H1 (cell line): ENCODE results near the gene CELF1.

Source experiments
- BRCA1 ChIP-seq: IDR thresholded peaks from 2 replicates; pipeline ENCODE4 v1.6.1; 2012; ENCODE audit warnings: low read depth, low read length, improper control_type of control experiment
- EP300 ChIP-seq, 2 experiments: IDR thresholded peaks; 1 replicate in 1 of 2; 2 replicates in 1 of 2; pipeline ENCODE4 v1.6.1; 2011 to 2012; ENCODE audit warnings: low read depth in 2 of 2, low read length in 2 of 2, mild to moderate bottlenecking in 2 of 2, borderline replicate concordance in 1 of 2, inconsistent platforms in 1 of 2, moderate library complexity in 1 of 2
- POLR2A ChIP-seq, 2 experiments: IDR thresholded peaks; 1 replicate in 1 of 2; 2 replicates in 1 of 2; pipeline ENCODE4 v1.6.1; 2011; ENCODE audit warnings: low read depth in 2 of 2, low read length in 2 of 2, mild to moderate bottlenecking in 2 of 2; ENCODE audit errors: control extremely low read depth in 1 of 2
- POLR2AphosphoS5 ChIP-seq: IDR thresholded peaks from 2 replicates; pipeline ENCODE4 v1.6.1; 2011; ENCODE audit warnings: low read depth, low read length
- RFX5 ChIP-seq: IDR thresholded peaks from 2 replicates; pipeline ENCODE4 v1.6.1; 2011; ENCODE audit warnings: low read depth, low read length, improper control_type of control experiment, borderline replicate concordance
- SRF ChIP-seq: IDR thresholded peaks from 2 replicates; pipeline ENCODE4 v1.6.1; 2011; ENCODE audit warnings: mild to moderate bottlenecking, low read depth, low read length, moderate library complexity
- TF ChIP-seq, protein P1 (sequence below), 3 experiments: IDR thresholded peaks; 1 replicate in 2 of 3; 2 replicates in 1 of 3; pipeline versions ENCODE4 v1.5.1 to v1.6.1; 2011; ENCODE audit warnings: low read length in 3 of 3, mild to moderate bottlenecking in 3 of 3, inconsistent platforms in 2 of 3, low read depth in 1 of 3, moderate library complexity in 1 of 3; ENCODE audit not compliant: insufficient read depth in 1 of 3; ENCODE audit errors: control extremely low read depth in 1 of 3

DNA sequence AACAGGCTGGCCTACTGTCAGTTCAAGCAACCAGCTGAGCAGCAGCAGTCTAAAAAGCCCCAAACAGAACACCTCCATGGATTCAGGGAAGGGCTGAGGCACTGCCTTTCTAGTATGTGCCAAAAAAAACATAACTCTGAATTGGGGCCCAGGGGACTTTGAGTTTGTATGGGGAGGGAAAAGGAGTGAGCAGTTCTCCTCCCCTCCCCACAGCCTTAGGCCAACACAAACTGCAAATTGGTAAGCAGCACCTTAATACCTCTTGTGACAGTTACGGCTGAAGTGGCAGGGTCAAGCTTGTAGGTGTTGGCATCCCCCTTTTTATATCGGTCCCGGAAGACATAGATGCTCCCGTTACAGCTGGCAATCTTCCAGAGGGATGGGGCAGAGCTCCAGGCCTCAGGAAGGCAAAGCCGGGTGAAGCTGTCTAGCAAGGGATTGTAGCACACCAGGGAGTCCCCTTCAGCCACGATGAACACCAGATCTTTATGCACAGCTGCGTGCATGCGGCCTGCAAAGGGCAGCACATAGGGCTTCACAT, 19.9 kb upstream of the CELF1 start:
- TF ChIP-seq POLR2A (IDR thresholded peaks at IDR 0.05; ENCODE audit: control extremely low read depth in 1 of 2, low read depth in 2 of 2, low read length in 2 of 2): no peak
- 0 out of 2 replicates have a peak, but pooled peaks have one; percentile 4 for TF ChIP-seq POLR2AphosphoS5
- TF ChIP-seq SRF: no peak
- TF ChIP-seq, protein P1, sequence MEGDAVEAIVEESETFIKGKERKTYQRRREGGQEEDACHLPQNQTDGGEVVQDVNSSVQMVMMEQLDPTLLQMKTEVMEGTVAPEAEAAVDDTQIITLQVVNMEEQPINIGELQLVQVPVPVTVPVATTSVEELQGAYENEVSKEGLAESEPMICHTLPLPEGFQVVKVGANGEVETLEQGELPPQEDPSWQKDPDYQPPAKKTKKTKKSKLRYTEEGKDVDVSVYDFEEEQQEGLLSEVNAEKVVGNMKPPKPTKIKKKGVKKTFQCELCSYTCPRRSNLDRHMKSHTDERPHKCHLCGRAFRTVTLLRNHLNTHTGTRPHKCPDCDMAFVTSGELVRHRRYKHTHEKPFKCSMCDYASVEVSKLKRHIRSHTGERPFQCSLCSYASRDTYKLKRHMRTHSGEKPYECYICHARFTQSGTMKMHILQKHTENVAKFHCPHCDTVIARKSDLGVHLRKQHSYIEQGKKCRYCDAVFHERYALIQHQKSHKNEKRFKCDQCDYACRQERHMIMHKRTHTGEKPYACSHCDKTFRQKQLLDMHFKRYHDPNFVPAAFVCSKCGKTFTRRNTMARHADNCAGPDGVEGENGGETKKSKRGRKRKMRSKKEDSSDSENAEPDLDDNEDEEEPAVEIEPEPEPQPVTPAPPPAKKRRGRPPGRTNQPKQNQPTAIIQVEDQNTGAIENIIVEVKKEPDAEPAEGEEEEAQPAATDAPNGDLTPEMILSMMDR (IDR thresholded peaks at IDR 0.05; ENCODE audit: control extremely low read depth in 1 of 3, insufficient read depth in 1 of 3, low read depth in 1 of 3, low read length in 3 of 3): no peak
- TF ChIP-seq RFX5: no peak
- TF ChIP-seq BRCA1: no peak
- TF ChIP-seq EP300 (IDR thresholded peaks at IDR 0.05; ENCODE audit: borderline replicate concordance in 1 of 2, low read depth in 2 of 2, low read length in 2 of 2): no peak
